BE2C (cell line): Measurements from ENCODE around the gene COX18. TPM values are rescaled to one million over a fixed set of nuclear protein-coding genes. Genes with fewer than 3 reads are reported as not detected.

Source experiments
- DNase-seq: peaks from one replicate; pipeline ENCODE4 v3.0.0-alpha.2; 2020
- H3K27me3 ChIP-seq: fragments of 250-450 bp; sonication (Bioruptor Pico); 2 replicates; pipeline ENCODE4 v1.5.1; 2020; ENCODE audit warnings: mild to moderate bottlenecking
- H3K36me3 ChIP-seq: fragments of 250-450 bp; sonication (Bioruptor Pico); 2 replicates; pipeline ENCODE4 v1.5.1; 2020; ENCODE audit warnings: mild to moderate bottlenecking
- H3K4me1 ChIP-seq: fragments of 250-450 bp; sonication (Bioruptor Pico); 2 replicates; pipeline ENCODE4 v1.5.1; 2020
- H3K4me3 ChIP-seq: 2 replicates; pipeline ENCODE4 v1.5.1; 2011; ENCODE audit warnings: low read depth, low read length
- H3K9me3 ChIP-seq: fragments of 250-450 bp; sonication (Bioruptor Pico); 2 replicates; pipeline ENCODE4 v1.5.1; 2020
- CTCF ChIP-seq: IDR thresholded peaks from 2 replicates; pipeline ENCODE4 v1.5.1; 2012; ENCODE audit warnings: mild to moderate bottlenecking, low read depth, low read length
- polyA plus RNA-seq: library from polyadenylated mRNA; unstranded; fragments of >200 nt; gene quantifications from one replicate; pipeline ENCODE4 v1.2.1, GENCODE V29; 2012; ENCODE audit warnings: low read depth, missing spikeins; ENCODE audit not compliant: insufficient read length, insufficient read depth

Gene COX18
- 13.1 TPM for polyA plus RNA-seq

GRCh38 chr4:73069338-73070073, at the start of gene COX18:
Gene COX18 (minus strand): TSS chr4:73069716. CDS start chr4:73069649, 67 bp downstream.
- TF ChIP-seq CTCF = no peak; the same call in 1 of the 2 replicates
- Histone ChIP-seq H3K4me1 (no peaks in the 10 kb centered on the region), H3K4me3 (peak within 1 kb of the TSS; percentile 87), H3K27me3 (no peaks in the 10 kb centered on the region), H3K9me3 (no peaks in the 10 kb centered on the region), H3K36me3 (peaks cover 8% of the 10 kb centered on the region)
- peak; percentile 98 for DNase-seq

GRCh38 chr4:73109493-73109892, 40.0 kb upstream of the COX18 start:
- Histone ChIP-seq H3K4me3 (no peak overlapping the region), H3K9me3 (no peaks in the 10 kb centered on the region), H3K27me3 (no peaks in the 10 kb centered on the region), H3K36me3 (peaks cover 59% of the 10 kb centered on the region), H3K4me1 (no peaks in the 10 kb centered on the region)
- no peak for TF ChIP-seq CTCF
- DNase-seq = no peak

GRCh38 chr4:73104695-73105094, 35.2 kb upstream of the COX18 start:
- no peak for DNase-seq
- peaks cover 61% of the 10 kb centered on the region for H3K36me3 ChIP-seq
- H3K4me1 ChIP-seq = no peaks in the 10 kb centered on the region
- no peaks in the 10 kb centered on the region for H3K9me3 ChIP-seq
- no peaks in the 10 kb centered on the region for H3K27me3 ChIP-seq
- H3K4me3 ChIP-seq = no peak overlapping the region
- TF ChIP-seq CTCF = no peak

- DNase-seq = no peak
- Histone ChIP-seq H3K4me3 (no peak overlapping the region), H3K9me3 (no peaks in the 10 kb centered on the region), H3K36me3 (peaks cover 56% of the 10 kb centered on the region), H3K4me1 (no peaks in the 10 kb centered on the region), H3K27me3 (no peaks in the 10 kb centered on the region)
- no peak for TF ChIP-seq CTCF
Observed at GRCh38 chr4:73103799-73104503, 34.4 kb upstream of the COX18 start.

- peaks cover 71% of the 10 kb centered on the region for H3K36me3 ChIP-seq
- no peak for DNase-seq
- H3K9me3 ChIP-seq = no peaks in the 10 kb centered on the region
- no peak overlapping the region for H3K4me3 ChIP-seq
- no peak for TF ChIP-seq CTCF
- H3K4me1 ChIP-seq = no peaks in the 10 kb centered on the region
- no peaks in the 10 kb centered on the region for H3K27me3 ChIP-seq
Observed at GRCh38 chr4:73099143-73099542, 29.6 kb upstream of the COX18 start.

GRCh38 chr4:73098713-73099112, 29.2 kb upstream of the COX18 start:
- H3K27me3 ChIP-seq = no peaks in the 10 kb centered on the region
- DNase-seq = no peak
- no peak overlapping the region for H3K4me3 ChIP-seq
- H3K36me3 ChIP-seq = peaks cover 71% of the 10 kb centered on the region
- no peak for TF ChIP-seq CTCF
- H3K9me3 ChIP-seq = no peaks in the 10 kb centered on the region
- no peaks in the 10 kb centered on the region for H3K4me1 ChIP-seq
